Right lobe of liver (tissue), 6 donors: ENCODE measurements around the gene LRRC34. TPM values are rescaled to one million over a fixed set of nuclear protein-coding genes. Genes with fewer than 3 reads are reported as not detected.

Source experiments
- ATAC-seq, 4 donors: fragments of 200-7000 bp; cut with Tn5 transposase; one replicate each; pipeline ENCODE4 v1.9.1; 2020; ENCODE audit warnings: mild to moderate bottlenecking in 4 of 4, moderate library complexity in 4 of 4
- DNase-seq, 3 donors: peaks; one replicate each; pipeline ENCODE4 v3.0.0-alpha.2; 2020
- H3K27ac ChIP-seq, 3 donors: fragments of 200-600 bp; one replicate each; pipeline ENCODE4 v1.8.0; 2022
- H3K27me3 ChIP-seq, 2 donors: fragments of 200-600 bp; one replicate each; pipeline ENCODE4 v1.8.0; 2022
- H3K36me3 ChIP-seq, 4 donors: fragments of 200-600 bp; sonication (generic) in 1 of 4; one replicate each; pipeline versions ENCODE4 v1.5.1 to v1.8.0; 2017 to 2022; ENCODE audit warnings: control low read depth in 1 of 4
- H3K4me1 ChIP-seq, 4 donors: fragments of 200-600 bp; sonication (generic) in 1 of 4; one replicate each; pipeline versions ENCODE4 v1.5.1 to v1.8.0; 2017 to 2022; ENCODE audit warnings: control low read depth in 1 of 4
- H3K4me3 ChIP-seq, 3 donors: fragments of 200-600 bp; one replicate each; pipeline ENCODE4 v1.8.0; 2022
- H3K9me3 ChIP-seq, 4 donors: fragments of 200-600 bp; sonication (generic) in 1 of 4; one replicate each; pipeline versions ENCODE4 v1.5.1 to v1.8.0; 2017 to 2022; ENCODE audit warnings: control low read depth in 1 of 4
- POLR2A ChIP-seq: fragments of 450-650 bp; IDR thresholded peaks from one replicate; pipeline ENCODE4 v1.6.1; 2017; ENCODE audit warnings: antibody characterized with exemption, mild to moderate bottlenecking
- WGBS: methylation state at CpG from one replicate; pipeline ENCODE4 v1.1.6; 2018; ENCODE audit warnings: low coverage, low lambda C conversion rate; ENCODE audit not compliant: insufficient coverage; ENCODE audit errors: missing lambda C conversion rate; 5-methylcytosine and 5-hydroxymethylcytosine counted together
- intact Hi-C, 2 donors: fragments of 100-400 bp; cut with DNase I; formaldehyde crosslinking; loops; one replicate each; pipeline versions ENCODE4 v1.11.2 to v1.14.1; 2022
- total RNA-seq, 6 experiments: library from RNA; depleted of rRNA in 2 of 6; stranded (reverse); fragments of >200 nt in 2 of 6; fragmentation: NEBNext Ultra II Directional in 3 of 6; extraction: Animal tissue kit (Norgen Biotek cat#: 25700) in 3 of 6; gene quantifications; one replicate each; pipeline versions ENCODE4 v1.1.0 to v1.2.4, GENCODE V29; 2016 to 2023
- TF ChIP-seq, protein P1 (sequence below), 4 donors: fragments of 200-600 bp in 3 of 4; fragments of 450-650 bp in 1 of 4; IDR thresholded peaks; one replicate each; pipeline versions ENCODE4 v1.5.1 to v1.8.0; 2016 to 2022; ENCODE audit warnings: antibody characterized with exemption in 4 of 4, mild to moderate bottlenecking in 2 of 4
- donor health status: DM: no; HTN: yes; CAD: no.
- donor health status: DM: no; HTN: no; CAD: no.
- donor health status: DM: no; HTN: no; CAD: no.
- donor health status: DM: no; HTN: yes; CAD: no.
- donor health status: DM: no; HTN: yes; CAD: no.

Gene LRRC34
- total RNA-seq, 6 experiments from 2014 or later = 0.06 to 1.9 (median 0.60) TPM; not detected in 1

DNA sequence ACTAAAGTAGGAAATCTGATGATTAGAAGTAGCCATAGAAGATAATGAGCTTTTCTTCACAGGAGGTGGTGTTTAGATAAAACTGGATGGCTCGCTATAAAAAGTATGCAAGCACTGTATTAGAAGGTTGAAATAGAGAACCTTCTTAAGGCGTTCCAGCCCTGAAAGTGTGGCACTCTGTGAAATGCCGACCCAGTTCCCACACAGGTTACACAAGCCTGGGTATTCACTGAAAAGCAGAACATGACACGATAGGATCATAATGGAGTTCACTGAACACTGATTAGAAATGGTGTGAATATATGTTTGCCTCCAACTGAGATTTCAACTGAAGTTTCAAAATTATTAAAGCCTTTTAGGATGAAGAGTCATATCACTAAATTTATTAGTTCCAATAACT, 15.0 kb upstream of the LRRC34 start:
- DNase-seq = no peak
- ATAC-seq = no peak
- no peaks in the 10 kb centered on the region for H3K9me3 ChIP-seq
- no peaks in the 10 kb centered on the region for H3K36me3 ChIP-seq
- TF ChIP-seq, protein P1, sequence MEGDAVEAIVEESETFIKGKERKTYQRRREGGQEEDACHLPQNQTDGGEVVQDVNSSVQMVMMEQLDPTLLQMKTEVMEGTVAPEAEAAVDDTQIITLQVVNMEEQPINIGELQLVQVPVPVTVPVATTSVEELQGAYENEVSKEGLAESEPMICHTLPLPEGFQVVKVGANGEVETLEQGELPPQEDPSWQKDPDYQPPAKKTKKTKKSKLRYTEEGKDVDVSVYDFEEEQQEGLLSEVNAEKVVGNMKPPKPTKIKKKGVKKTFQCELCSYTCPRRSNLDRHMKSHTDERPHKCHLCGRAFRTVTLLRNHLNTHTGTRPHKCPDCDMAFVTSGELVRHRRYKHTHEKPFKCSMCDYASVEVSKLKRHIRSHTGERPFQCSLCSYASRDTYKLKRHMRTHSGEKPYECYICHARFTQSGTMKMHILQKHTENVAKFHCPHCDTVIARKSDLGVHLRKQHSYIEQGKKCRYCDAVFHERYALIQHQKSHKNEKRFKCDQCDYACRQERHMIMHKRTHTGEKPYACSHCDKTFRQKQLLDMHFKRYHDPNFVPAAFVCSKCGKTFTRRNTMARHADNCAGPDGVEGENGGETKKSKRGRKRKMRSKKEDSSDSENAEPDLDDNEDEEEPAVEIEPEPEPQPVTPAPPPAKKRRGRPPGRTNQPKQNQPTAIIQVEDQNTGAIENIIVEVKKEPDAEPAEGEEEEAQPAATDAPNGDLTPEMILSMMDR (IDR thresholded peaks at IDR 0.05) = no peak
- TF ChIP-seq POLR2A = no peak
- H3K27me3 ChIP-seq = no peaks in the 10 kb centered on the region
- intact Hi-C loops = no loop called here
- no peaks in the 10 kb centered on the region for H3K4me1 ChIP-seq
- 35% methylated on average over 3 of the region's 4 CpGs for WGBS
- H3K27ac ChIP-seq = no peak overlapping the region
- no peak overlapping the region for H3K4me3 ChIP-seq

GRCh38 chr3:169825316-169825715, 12.6 kb upstream of the LRRC34 start:
- Histone ChIP-seq H3K36me3 (no peaks in the 10 kb centered on the region), H3K4me3 (no peak overlapping the region), H3K9me3 (no peaks in the 10 kb centered on the region), H3K27ac (no peak overlapping the region), H3K27me3 (no peaks in the 10 kb centered on the region), H3K4me1 (no peaks in the 10 kb centered on the region)
- 65% methylated on average over 2 of the region's 3 CpGs for WGBS
- DNase-seq = no peak
- intact Hi-C loops = no loop called here
- TF ChIP-seq, protein P1 (IDR thresholded peaks at IDR 0.05) = no peak
- no peak for TF ChIP-seq POLR2A
- no peak for ATAC-seq

DNA sequence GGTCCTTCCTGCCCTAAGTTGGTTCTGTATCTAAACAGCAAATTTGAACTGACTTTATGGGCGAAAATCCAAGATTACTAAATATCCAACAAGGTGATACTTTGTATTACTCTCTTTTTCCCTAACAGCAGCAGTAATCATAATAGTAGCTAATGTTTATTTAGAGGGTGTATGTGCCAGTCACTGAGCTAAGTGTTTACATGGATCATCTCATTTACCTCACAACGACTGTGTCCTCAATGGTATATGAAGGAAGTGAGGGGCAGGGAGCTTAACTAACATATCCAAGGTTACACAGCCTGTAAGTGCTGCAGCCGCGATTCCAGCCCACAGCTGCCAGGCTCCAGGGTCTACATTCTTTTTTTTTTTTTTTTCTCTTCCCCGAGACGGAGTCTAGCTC, 10.3 kb upstream of the LRRC34 start:
- Histone ChIP-seq H3K9me3 (no peaks in the 10 kb centered on the region), H3K27ac (no peak overlapping the region), H3K27me3 (no peaks in the 10 kb centered on the region), H3K36me3 (no peaks in the 10 kb centered on the region), H3K4me3 (no peak overlapping the region), H3K4me1 (no peaks in the 10 kb centered on the region)
- no peak for TF ChIP-seq POLR2A
- TF ChIP-seq, protein P1 (IDR thresholded peaks at IDR 0.05) = no peak
- intact Hi-C loops = no loop called here
- 67% methylated on average over 6 of the region's 6 CpGs for WGBS
- DNase-seq (no peak), ATAC-seq (no peak)

DNA sequence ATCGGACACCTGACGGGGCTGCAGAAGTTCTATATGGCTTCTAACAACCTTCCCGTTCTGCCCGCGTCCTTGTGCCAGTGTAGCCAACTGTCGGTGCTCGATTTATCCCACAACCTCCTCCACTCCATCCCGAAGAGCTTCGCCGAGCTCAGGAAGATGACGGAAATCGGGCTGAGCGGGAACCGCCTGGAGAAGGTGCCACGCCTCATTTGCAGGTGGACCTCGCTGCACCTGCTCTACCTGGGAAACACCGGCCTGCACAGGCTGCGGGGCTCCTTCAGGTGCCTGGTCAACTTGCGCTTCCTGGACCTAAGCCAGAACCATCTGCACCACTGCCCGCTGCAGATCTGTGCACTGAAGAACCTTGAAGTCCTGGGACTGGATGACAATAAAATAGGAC, 9.8 kb upstream of the LRRC34 start:
- Histone ChIP-seq H3K4me1 (no peaks in the 10 kb centered on the region), H3K4me3 (no peak overlapping the region), H3K27ac (no peak overlapping the region), H3K9me3 (no peaks in the 10 kb centered on the region), H3K36me3 (no peaks in the 10 kb centered on the region), H3K27me3 (no peaks in the 10 kb centered on the region)
- TF ChIP-seq POLR2A = no peak
- TF ChIP-seq, protein P1 (IDR thresholded peaks at IDR 0.05) = no peak
- no peak for DNase-seq
- WGBS = 91% methylated on average over 16 of the region's 20 CpGs
- ATAC-seq = no peak
- intact Hi-C loops = no loop called here

GRCh38 chr3:169822091-169822490, 9.4 kb upstream of the LRRC34 start:
- Histone ChIP-seq H3K27me3 (no peaks in the 10 kb centered on the region), H3K9me3 (no peaks in the 10 kb centered on the region), H3K36me3 (no peaks in the 10 kb centered on the region), H3K4me1 (no peaks in the 10 kb centered on the region), H3K27ac (no peak overlapping the region), H3K4me3 (no peak overlapping the region)
- TF ChIP-seq, protein P1 (IDR thresholded peaks at IDR 0.05) = no peak
- TF ChIP-seq POLR2A = no peak
- WGBS = 90% methylated on average over 8 of the region's 15 CpGs
- intact Hi-C loops = no loop called here
- DNase-seq (no peak), ATAC-seq (no peak)
